SIG-M5 treated with dmso at 0.1 percent for 504 hours (cell line): ENCODE data around the gene HGFAC.

Experiments used
- DNase-seq: peaks from one replicate; lab custom pipeline; 2025; ENCODE audit not compliant: unreplicated experiment; lab: John Stamatoyannopoulos, UW

The HGFAC gene

DNA sequence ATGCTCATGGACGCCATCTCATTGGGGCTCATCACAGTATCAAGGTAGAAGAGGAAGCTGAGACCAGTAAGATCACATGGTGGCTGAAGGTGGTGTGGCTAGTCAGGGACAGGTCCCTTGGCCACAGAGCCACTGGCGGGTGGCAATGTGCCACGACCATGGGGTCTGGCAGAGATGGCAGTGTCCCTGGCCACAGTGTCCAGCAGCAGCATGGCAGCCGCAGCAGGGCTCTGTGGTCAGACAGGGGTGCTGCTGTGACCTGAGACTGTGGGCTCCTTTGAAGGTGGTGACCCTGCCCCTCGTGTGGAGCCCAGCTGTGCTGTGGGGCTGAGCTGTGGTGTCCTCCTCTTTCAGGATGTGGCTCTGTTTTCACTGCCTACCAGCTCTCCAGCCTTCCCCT is 19.2 kb downstream of the HGFAC start:
- DNase-seq: no peak

GRCh38 chr4:3461515-3462291 is 19.9 kb downstream of the HGFAC start:
- peak; percentile 10 for DNase-seq

DNA sequence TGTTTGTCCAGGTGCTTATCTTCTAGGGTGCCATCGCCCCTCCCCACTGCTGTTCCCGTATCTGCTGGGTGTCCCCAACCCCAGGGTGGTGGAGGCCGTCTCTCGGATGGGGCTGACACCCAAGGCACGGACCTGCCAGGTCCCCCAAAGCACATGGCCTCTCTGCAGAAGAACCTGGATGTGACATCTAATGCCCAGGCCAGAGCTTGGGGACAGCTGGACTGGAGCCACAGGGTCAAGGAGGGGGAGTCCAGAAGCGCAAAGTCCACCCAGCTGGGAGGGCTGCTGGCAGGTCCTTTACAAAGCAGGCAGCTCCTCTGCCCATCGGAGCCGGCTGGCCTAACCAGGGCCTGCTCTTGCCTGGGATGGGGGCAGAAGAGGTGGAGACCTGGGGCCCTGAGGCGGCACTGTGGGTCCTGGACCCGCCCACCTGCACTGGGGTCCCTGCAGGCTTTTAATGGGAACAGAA is 20.6 kb downstream of the HGFAC start:
- DNase-seq: no peak

DNA sequence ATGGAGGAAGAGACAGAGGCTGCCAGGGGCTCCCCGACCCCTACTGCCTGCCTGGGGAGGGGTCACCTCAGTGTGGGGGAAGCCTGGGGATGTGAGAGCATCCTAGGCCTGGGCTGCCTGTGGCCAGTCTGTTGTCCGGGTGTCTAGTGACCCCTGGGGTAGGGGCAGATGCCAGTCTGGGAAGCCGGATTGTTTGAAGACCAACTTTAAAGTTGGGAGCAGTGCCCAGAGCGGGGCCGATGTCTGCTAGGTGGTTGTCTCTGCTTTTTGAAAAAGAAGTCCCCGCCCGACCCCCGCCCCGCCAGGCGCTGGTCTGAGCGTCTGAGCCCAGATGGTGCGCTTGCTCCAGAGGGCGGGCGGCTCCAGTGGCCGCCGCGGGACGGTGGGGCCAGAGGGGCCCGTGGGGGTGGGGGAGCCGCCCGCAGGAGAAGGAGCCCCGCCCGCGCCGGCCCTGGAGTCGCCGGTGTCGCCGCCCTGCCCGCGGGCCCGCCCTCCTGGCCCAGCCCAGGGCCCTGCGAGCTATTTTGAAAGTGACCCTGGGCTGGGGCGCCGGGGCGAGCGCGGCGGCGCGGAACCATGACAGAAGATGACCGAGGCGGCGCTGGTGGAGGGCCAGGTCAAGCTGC is 21.1 kb downstream of the HGFAC start, which contains the start of gene DOK7:
Gene DOK7, plus strand, starts transcription at position 517 of the 626 bp plus-strand sequence. Its CDS starts 70 bp downstream, at position 587.
- no peak for DNase-seq

GRCh38 chr4:3463556-3464348 is 22.0 kb downstream of the HGFAC start:
- no peak for DNase-seq

GRCh38 chr4:3464349-3464905 is 22.7 kb downstream of the HGFAC start:
- DNase-seq: no peak

GRCh38 chr4:3464911-3465697 is 23.3 kb downstream of the HGFAC start:
- no peak for DNase-seq

GRCh38 chr4:3465698-3466671 is 24.2 kb downstream of the HGFAC start:
- DNase-seq: no peak

DNA sequence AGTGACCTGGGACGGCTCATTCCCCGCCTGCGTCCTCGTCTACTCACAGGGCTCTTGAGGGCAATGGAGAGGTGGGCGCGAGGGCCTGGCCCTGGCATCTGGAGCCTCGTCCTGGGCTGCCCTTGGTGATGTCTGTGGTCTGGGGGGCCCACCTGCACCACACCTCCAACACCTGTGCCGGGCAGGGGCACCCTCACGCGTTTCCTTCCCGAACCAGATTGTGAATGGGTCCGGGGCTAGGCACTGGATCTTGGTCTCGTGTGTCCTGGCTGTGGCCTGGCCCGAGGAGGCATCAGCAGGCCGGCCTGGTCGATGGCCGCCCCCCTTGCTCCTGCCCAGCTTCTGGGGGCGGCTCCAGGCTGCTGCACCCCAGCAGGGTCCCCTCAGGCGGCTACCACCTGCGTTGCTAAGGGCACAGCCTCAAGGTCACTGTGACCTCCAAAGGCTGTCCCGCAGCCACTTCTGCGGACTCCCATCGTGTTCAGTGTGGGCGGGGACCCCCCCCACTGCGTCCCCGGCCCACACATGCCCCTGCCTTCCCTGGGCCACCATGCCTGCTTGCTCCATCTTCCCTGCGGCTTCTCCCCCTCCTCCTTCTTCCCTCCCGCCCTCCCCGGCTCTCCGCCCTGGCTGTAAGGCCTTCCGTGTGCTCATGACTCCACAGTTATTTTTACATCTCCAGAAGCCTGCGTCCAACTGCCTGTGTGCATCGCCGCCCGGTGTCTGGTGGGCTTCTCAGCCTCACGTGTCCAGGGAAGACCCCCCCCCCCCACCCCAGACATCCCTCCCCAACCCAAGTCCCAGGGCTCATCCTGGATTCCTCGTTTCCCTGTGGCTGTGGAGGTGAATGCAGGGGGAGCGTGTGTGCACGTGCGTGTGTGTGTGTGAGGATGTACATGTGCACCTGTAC is 25.2 kb downstream of the HGFAC start:
- DNase-seq: no peak

- no peak for DNase-seq
These were observed 25.8 kb downstream of the HGFAC start for GRCh38 chr4:3467601-3468031.

DNA sequence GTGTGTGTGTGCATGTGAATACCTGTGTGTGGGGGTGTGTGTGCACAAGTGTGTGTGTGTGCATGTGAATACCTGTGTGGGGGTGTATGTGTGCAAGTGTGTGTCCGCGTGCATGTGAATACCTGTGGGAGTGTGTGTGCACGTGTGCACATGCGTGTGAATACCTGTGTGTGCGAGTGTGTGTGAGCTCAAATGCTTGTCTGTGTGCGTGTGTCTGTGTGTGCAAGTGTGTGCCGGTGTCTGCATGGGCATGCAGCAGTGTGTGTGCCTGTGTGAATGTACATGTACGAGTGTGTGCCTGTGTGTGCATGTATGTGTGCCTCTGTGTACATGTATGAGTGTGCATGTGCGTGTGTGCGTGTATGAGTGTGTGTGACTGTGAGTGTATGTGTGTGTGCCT is 26.4 kb downstream of the HGFAC start:
- DNase-seq: no peak

GRCh38 chr4:3468804-3469203 is 27.0 kb downstream of the HGFAC start:
- no peak for DNase-seq

- no peak for DNase-seq
These were observed 27.8 kb downstream of the HGFAC start for GRCh38 chr4:3469386-3470243.

GRCh38 chr4:3470244-3471097 is 28.7 kb downstream of the HGFAC start:
- no peak for DNase-seq

- DNase-seq: no peak
These were observed 29.5 kb downstream of the HGFAC start for GRCh38 chr4:3471098-3471760.

- DNase-seq: no peak
These were observed 30.1 kb downstream of the HGFAC start for GRCh38 chr4:3471886-3472285.
